Suprapubic skin (tissue), 4 donors: Measurements from ENCODE around the gene DISP3. TPM values are rescaled to one million over a fixed set of nuclear protein-coding genes. Genes with fewer than 3 reads are reported as not detected.

ENCODE experiments used
- DNase-seq, 2 donors: peaks; one replicate each; pipeline ENCODE4 v3.0.0-alpha.2; 2019; ENCODE audit warnings: low spot score in 2 of 2
- H3K27ac ChIP-seq: fragments of 200-600 bp; sonication (generic); one replicate; pipeline ENCODE4 v1.5.1; 2019
- H3K27me3 ChIP-seq: fragments of 200-600 bp; sonication (generic); one replicate; pipeline ENCODE4 v1.5.1; 2019
- H3K36me3 ChIP-seq: fragments of 200-600 bp; sonication (generic); one replicate; pipeline ENCODE4 v1.5.1; 2019
- H3K4me1 ChIP-seq: fragments of 200-600 bp; sonication (generic); one replicate; pipeline ENCODE4 v1.5.1; 2019
- H3K4me3 ChIP-seq: fragments of 200-600 bp; sonication (generic); one replicate; pipeline ENCODE4 v1.5.1; 2019; ENCODE audit warnings: mild to moderate bottlenecking
- H3K9me3 ChIP-seq: fragments of 200-600 bp; sonication (generic); one replicate; pipeline ENCODE4 v1.5.1; 2019
- EP300 ChIP-seq: sonication (generic); formaldehyde crosslinking; IDR thresholded peaks from one replicate; pipeline ENCODE4 v1.6.1; 2017; ENCODE audit warnings: antibody characterized with exemption
- POLR2A ChIP-seq, 2 donors: fragments of 450-650 bp; IDR thresholded peaks; one replicate each; pipeline ENCODE4 v1.6.1; 2017; ENCODE audit warnings: antibody characterized with exemption in 2 of 2, mild to moderate bottlenecking in 2 of 2, moderate library complexity in 2 of 2
- POLR2AphosphoS5 ChIP-seq, 3 donors: sonication (generic); formaldehyde crosslinking; IDR thresholded peaks; one replicate each; pipeline ENCODE4 v1.6.1; 2017; ENCODE audit warnings: antibody characterized with exemption in 3 of 3
- WGBS: methylation state at CpG from one replicate; pipeline ENCODE4 v1.1.5; 2018; 5-methylcytosine and 5-hydroxymethylcytosine counted together
- total RNA-seq, 4 donors: library from RNA; depleted of rRNA; stranded (reverse); fragments of >200 nt; gene quantifications; one replicate each; pipeline ENCODE4 v1.1.0, GENCODE V29; 2016
- TF ChIP-seq, protein P1 (sequence below), 2 donors: fragments of 200-600 bp in 1 of 2; fragments of 450-650 bp in 1 of 2; sonication (generic) in 1 of 2; IDR thresholded peaks; one replicate each; pipeline ENCODE4 v1.5.1; 2016 to 2019; ENCODE audit warnings: antibody characterized with exemption in 2 of 2, mild to moderate bottlenecking in 1 of 2, moderate library complexity in 1 of 2

The DISP3 gene
- total RNA-seq, 4 donors from 2014 or later = not detected

DNA sequence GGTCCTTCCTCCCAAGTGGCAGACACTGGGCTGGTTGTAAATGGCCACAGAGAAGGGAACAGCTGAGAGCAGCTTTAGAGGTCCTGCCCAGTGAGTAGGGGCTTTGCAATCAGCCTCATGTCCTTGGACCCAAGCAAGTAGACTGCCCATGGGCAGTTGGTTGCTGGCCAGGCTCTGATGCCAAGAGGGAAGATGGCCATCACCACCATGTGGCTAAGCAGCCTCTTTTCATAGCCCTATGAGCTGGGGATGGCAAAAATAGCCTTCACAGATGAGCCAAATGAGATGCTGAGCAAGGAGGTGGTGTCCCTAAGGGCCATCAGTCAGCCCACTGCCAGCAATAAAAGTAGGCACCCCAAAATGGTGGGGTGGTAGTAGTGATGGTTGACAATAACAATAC lies 3.2 kb downstream of the DISP3 start:
- H3K36me3 ChIP-seq = no peaks in the 10 kb centered on the region
- H3K27ac ChIP-seq = no peak overlapping the region
- no peak overlapping the region for H3K4me3 ChIP-seq
- H3K27me3 ChIP-seq = peaks cover 96% of the 10 kb centered on the region
- peaks cover 16% of the 10 kb centered on the region for H3K4me1 ChIP-seq
- DNase-seq = no peak
- H3K9me3 ChIP-seq = no peaks in the 10 kb centered on the region
- TF ChIP-seq POLR2A (IDR thresholded peaks at IDR 0.05) (no peak), EP300 (no peak), POLR2AphosphoS5 (IDR thresholded peaks at IDR 0.05) (no peak)
- TF ChIP-seq, protein P1, sequence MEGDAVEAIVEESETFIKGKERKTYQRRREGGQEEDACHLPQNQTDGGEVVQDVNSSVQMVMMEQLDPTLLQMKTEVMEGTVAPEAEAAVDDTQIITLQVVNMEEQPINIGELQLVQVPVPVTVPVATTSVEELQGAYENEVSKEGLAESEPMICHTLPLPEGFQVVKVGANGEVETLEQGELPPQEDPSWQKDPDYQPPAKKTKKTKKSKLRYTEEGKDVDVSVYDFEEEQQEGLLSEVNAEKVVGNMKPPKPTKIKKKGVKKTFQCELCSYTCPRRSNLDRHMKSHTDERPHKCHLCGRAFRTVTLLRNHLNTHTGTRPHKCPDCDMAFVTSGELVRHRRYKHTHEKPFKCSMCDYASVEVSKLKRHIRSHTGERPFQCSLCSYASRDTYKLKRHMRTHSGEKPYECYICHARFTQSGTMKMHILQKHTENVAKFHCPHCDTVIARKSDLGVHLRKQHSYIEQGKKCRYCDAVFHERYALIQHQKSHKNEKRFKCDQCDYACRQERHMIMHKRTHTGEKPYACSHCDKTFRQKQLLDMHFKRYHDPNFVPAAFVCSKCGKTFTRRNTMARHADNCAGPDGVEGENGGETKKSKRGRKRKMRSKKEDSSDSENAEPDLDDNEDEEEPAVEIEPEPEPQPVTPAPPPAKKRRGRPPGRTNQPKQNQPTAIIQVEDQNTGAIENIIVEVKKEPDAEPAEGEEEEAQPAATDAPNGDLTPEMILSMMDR (IDR thresholded peaks at IDR 0.05) = no peak

DNA sequence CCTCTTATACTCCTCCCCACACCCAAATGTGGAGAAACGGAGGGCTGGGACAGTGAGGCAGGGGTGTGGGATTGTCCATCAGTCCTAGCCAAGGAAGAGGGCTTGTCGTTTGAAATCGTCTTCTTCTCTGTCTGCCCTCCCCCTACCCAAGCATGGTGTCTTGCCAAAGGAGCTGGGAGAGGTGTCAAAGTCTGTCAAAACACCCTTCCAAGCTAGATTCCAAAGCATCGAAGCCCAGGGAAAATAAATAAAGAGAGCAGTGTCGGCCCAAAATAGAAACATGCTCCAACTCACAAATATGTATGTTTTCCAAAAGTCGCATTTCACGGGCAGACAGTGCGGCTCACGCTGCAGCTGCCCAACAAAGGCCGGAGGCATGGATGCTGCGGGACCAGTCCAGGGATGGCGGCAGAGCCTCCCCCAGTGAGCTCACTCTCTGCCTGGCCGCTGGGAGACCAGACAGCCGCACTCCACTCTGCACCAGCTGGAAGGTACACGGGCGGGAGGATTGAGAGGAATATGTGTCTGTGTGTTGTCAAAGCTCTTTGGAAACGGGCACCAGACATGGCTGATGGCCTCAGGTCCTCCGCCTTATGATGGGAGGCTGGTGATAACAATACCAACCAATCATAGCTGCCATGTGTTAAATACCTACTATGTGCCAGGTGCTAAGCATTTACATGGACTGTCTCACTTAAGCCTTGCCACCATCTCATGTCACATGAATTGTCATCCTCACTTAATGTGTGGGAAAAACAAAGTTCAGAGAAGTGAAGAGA lies 3.9 kb downstream of the DISP3 start:
- Histone ChIP-seq H3K27me3 (peaks cover 96% of the 10 kb centered on the region), H3K4me1 (peaks cover 16% of the 10 kb centered on the region)
- WGBS = 76% methylated on average over 18 of the region's 18 CpGs

DNA sequence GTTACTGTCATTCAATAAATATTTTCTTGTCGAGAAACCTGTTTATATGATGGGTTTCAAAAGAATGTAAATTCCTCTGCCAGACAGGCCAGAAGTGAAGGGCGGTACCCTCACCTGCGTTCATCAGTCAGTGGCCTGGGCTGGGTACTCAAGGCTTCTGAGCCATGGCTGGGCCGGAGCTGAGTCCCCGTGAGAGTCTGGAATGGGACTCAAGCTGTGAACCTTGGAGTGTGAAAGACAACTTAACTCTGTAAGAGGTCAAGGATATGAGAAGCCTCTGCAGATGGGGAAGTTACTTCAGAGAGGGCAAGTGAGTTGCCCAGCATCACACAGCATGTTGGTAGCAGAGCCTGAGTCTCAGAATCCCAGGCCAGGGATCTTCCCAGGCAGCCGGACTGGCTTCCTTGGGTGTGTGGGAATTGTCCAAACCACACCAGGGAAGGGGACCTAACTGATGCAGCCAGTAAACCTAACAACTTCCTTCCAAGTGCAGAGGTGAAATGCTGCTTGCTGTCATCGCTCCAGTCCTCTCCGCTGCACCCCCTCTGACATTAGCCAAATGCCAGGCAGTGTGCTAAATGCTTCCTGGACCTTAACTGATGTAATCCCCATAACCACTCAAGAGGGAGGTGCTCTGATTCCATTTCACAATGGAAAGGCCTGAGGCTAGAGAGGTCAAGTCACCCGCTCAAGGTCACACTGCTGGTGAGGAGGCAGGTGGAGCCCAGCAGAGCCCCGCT lies 4.8 kb downstream of the DISP3 start:
- no peak overlapping the region for H3K4me3 ChIP-seq
- H3K4me1 ChIP-seq = peaks cover 12% of the 10 kb centered on the region
- no peaks in the 10 kb centered on the region for H3K36me3 ChIP-seq
- H3K9me3 ChIP-seq = no peaks in the 10 kb centered on the region
- H3K27ac ChIP-seq = no peak overlapping the region
- peaks cover 96% of the 10 kb centered on the region for H3K27me3 ChIP-seq
- DNase-seq = no peak
- TF ChIP-seq POLR2AphosphoS5 (IDR thresholded peaks at IDR 0.05) = no peak
- TF ChIP-seq POLR2A (IDR thresholded peaks at IDR 0.05) = no peak
- no peak for TF ChIP-seq EP300
- TF ChIP-seq, protein P1 (IDR thresholded peaks at IDR 0.05) = no peak
- WGBS = 58% methylated on average over 10 of the region's 10 CpGs

More for the DNA sequence above, 3.9 kb downstream of the DISP3 start:
- H3K27ac ChIP-seq = no peak overlapping the region
- DNase-seq = no peak
- H3K36me3 ChIP-seq = no peaks in the 10 kb centered on the region
- TF ChIP-seq EP300 (no peak), POLR2AphosphoS5 (IDR thresholded peaks at IDR 0.05) (no peak), POLR2A (IDR thresholded peaks at IDR 0.05) (no peak)
- TF ChIP-seq, protein P1 (IDR thresholded peaks at IDR 0.05) = no peak
- H3K4me3 ChIP-seq = no peak overlapping the region
- no peaks in the 10 kb centered on the region for H3K9me3 ChIP-seq

DNA sequence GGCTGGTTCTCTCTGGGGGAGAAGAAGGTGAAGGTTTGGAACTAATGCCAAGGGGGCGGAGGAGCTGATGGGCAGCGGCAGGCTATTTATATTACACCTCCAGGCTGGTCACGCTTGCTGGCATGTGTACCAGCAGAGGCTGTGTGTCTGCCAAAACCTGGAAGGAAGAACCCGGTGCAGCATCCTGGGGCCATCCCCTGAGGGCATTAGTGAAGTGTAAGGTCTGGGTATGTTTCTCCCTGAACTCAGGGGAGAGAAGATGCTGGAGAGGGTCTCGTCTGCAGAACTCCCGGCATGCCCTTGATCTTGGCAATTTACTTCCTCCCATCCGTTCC lies 5.3 kb downstream of the DISP3 start:
- Histone ChIP-seq H3K27me3 (peaks cover 96% of the 10 kb centered on the region), H3K9me3 (no peaks in the 10 kb centered on the region), H3K4me3 (no peak overlapping the region), H3K27ac (no peak overlapping the region), H3K36me3 (no peaks in the 10 kb centered on the region), H3K4me1 (peaks cover 7% of the 10 kb centered on the region)
- 14% methylated on average over 4 of the region's 7 CpGs for WGBS
- TF ChIP-seq POLR2AphosphoS5 (IDR thresholded peaks at IDR 0.05) (no peak), EP300 (no peak)
- peak in 1 of 2 donors; percentile 15 for DNase-seq

DNA sequence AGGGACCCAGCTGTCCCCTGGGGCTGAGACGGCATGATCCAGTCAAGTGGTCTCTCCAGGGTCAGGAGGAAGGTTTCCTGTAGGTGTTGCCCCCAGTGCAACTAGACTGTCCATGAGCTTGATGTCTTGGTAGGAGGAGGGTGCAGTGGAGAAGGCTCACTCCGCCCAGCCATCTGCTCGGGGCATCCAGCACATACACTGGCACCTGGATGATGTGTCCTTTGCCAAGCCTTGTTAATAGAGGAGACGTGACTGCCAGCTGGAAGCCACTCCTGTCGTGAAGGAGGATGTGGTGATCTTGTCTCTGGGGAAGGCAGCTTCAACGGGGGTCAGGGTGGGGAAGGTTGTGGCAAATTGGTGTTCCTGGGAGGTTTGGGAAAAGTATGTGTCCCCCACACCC lies 6.2 kb downstream of the DISP3 start:
- no peaks in the 10 kb centered on the region for H3K36me3 ChIP-seq
- peaks cover 96% of the 10 kb centered on the region for H3K27me3 ChIP-seq
- H3K4me1 ChIP-seq = no peaks in the 10 kb centered on the region
- no peak for TF ChIP-seq POLR2A (IDR thresholded peaks at IDR 0.05)
- TF ChIP-seq, protein P1 (IDR thresholded peaks at IDR 0.05) = no peak
- TF ChIP-seq POLR2AphosphoS5 (IDR thresholded peaks at IDR 0.05) = no peak
- no peak for TF ChIP-seq EP300
- DNase-seq = no peak
- H3K27ac ChIP-seq = no peak overlapping the region
- no peaks in the 10 kb centered on the region for H3K9me3 ChIP-seq
- H3K4me3 ChIP-seq = no peak overlapping the region
- WGBS = 38% methylated on average over 5 of the region's 6 CpGs
